GM23338 (cell line): ENCODE results near the gene STX8. TPM values are rescaled to one million over a fixed set of nuclear protein-coding genes. Genes with fewer than 3 reads are reported as not detected.

Source experiments
- ATAC-seq: fragments of 200-7000 bp; cut with Tn5 transposase; 3 replicates; pipeline ENCODE4 v1.9.1; 2020
- DNase-seq: peaks from one replicate; pipeline ENCODE4 v3.0.0-alpha.2; 2015; ENCODE audit warnings: low spot score
- H2AFZ ChIP-seq: fragments of 200-600 bp; sonication (generic); 2 replicates; pipeline ENCODE4 v1.8.0; 2016; ENCODE audit warnings: antibody characterized with exemption, mild to moderate bottlenecking, moderate library complexity
- H3F3A ChIP-seq: fragments of 200-600 bp; sonication (generic); replicated peaks from 2 replicates; pipeline ENCODE4 v1.8.0; 2017; ENCODE audit warnings: antibody characterized with exemption, mixed run types, low read depth
- H3K27ac ChIP-seq: fragments of 200-600 bp; sonication (generic); 2 replicates; pipeline ENCODE4 v1.6.1; 2016; ENCODE audit warnings: low read depth
- H3K27me3 ChIP-seq: fragments of 200-600 bp; sonication (generic); 2 replicates; pipeline ENCODE4 v1.8.0; 2016; ENCODE audit warnings: mild to moderate bottlenecking, mixed run types, moderate library complexity; ENCODE audit not compliant: insufficient read depth
- H3K36me3 ChIP-seq: fragments of 200-600 bp; sonication (generic); 2 replicates; pipeline ENCODE4 v1.8.0; 2016; ENCODE audit warnings: mild to moderate bottlenecking; ENCODE audit not compliant: insufficient read depth
- H3K4me1 ChIP-seq: fragments of 200-600 bp; sonication (generic); 2 replicates; pipeline ENCODE4 v1.8.0; 2016; ENCODE audit warnings: mild to moderate bottlenecking, moderate library complexity; ENCODE audit not compliant: insufficient read depth
- H3K4me2 ChIP-seq: fragments of 200-600 bp; sonication (generic); 2 replicates; pipeline ENCODE4 v1.7.1; 2017; ENCODE audit warnings: mixed run types
- H3K4me3 ChIP-seq: fragments of 200-600 bp; sonication (generic); 2 replicates; pipeline ENCODE4 v1.6.1; 2016; ENCODE audit warnings: mixed run types
- H3K79me2 ChIP-seq: fragments of 200-600 bp; sonication (generic); replicated peaks from 2 replicates; pipeline ENCODE4 v1.8.0; 2017; ENCODE audit warnings: mild to moderate bottlenecking; ENCODE audit not compliant: insufficient read depth
- H3K9me2 ChIP-seq: fragments of 200-600 bp; sonication (generic); 2 replicates; pipeline ENCODE4 v1.8.0; 2017; ENCODE audit not compliant: insufficient read depth
- H4K20me1 ChIP-seq: fragments of 200-600 bp; sonication (generic); replicated peaks from 2 replicates; pipeline ENCODE4 v1.8.0; 2017; ENCODE audit warnings: mild to moderate bottlenecking; ENCODE audit not compliant: insufficient read depth
- H3K27ac Mint-ChIP-seq: 2 replicates; pipeline ENCODE4 v1.8.0; 2020; ENCODE audit warnings: inconsistent platforms, mild to moderate bottlenecking, moderate library complexity, mixed read lengths
- H3K27me3 Mint-ChIP-seq: 3 replicates; pipeline ENCODE4 v1.8.0; 2022; ENCODE audit warnings: low read depth, mild to moderate bottlenecking, moderate library complexity, mixed read lengths, inconsistent platforms; ENCODE audit not compliant: insufficient read depth, poor library complexity
- H3K36me3 Mint-ChIP-seq: 3 replicates; pipeline ENCODE4 v1.8.0; 2021; ENCODE audit warnings: low read depth, mild to moderate bottlenecking, inconsistent platforms, moderate library complexity, mixed read lengths
- H3K4me1 Mint-ChIP-seq: 3 replicates; pipeline ENCODE4 v1.8.0; 2020; ENCODE audit warnings: mild to moderate bottlenecking, inconsistent platforms, mixed read lengths
- H3K4me3 Mint-ChIP-seq: 3 replicates; pipeline ENCODE4 v1.8.0; 2021; ENCODE audit warnings: moderate library complexity, mild to moderate bottlenecking, inconsistent platforms, mixed read lengths
- H3K9me3 Mint-ChIP-seq: 3 replicates; pipeline ENCODE4 v1.8.0; 2020; ENCODE audit warnings: moderate library complexity, mild to moderate bottlenecking, inconsistent platforms, mixed read lengths
- CREB1 ChIP-seq: fragments of 250-450 bp; sonication (Bioruptor Pico); IDR thresholded peaks from 2 replicates; pipeline ENCODE4 v1.5.0; 2020; ENCODE audit warnings: low read depth, mild to moderate bottlenecking, moderate library complexity
- EZH2 ChIP-seq: fragments of 200-600 bp; sonication (generic); IDR thresholded peaks from one replicate; pipeline ENCODE4 v1.8.0; 2017; ENCODE audit warnings: antibody characterized with exemption, mild to moderate bottlenecking, low read depth; ENCODE audit not compliant: unreplicated experiment
- EZH2phosphoT487 ChIP-seq: fragments of 200-600 bp; sonication (generic); IDR thresholded peaks from one replicate; pipeline ENCODE4 v1.8.1; 2018; ENCODE audit warnings: antibody characterized with exemption; ENCODE audit not compliant: unreplicated experiment
- JUNB ChIP-seq: IDR thresholded peaks from one replicate; pipeline ENCODE4 v1.6.1; 2016; ENCODE audit warnings: antibody characterized with exemption; ENCODE audit not compliant: unreplicated experiment
- NANOG ChIP-seq: IDR thresholded peaks from 2 replicates; pipeline ENCODE4 v1.6.1; 2016; ENCODE audit warnings: antibody characterized with exemption, borderline replicate concordance
- POLR2AphosphoS5 ChIP-seq: IDR thresholded peaks from 2 replicates; pipeline ENCODE4 v1.6.1; 2016; ENCODE audit warnings: antibody characterized with exemption, low read depth
- ZNF114 ChIP-seq: fragments of 250-450 bp; sonication (Bioruptor Pico); IDR thresholded peaks from 2 replicates; pipeline ENCODE4 v1.5.0; 2020; ENCODE audit warnings: mild to moderate bottlenecking, moderate library complexity
- ZNF331 ChIP-seq: fragments of 250-450 bp; sonication (Bioruptor Pico); IDR thresholded peaks from 2 replicates; pipeline ENCODE4 v1.5.0; 2020; ENCODE audit warnings: low read depth, mild to moderate bottlenecking, moderate library complexity
- polyA plus RNA-seq: library from polyadenylated mRNA; unstranded; fragments of >200 nt; fragmentation: Nextera tagmentation; extraction: Ambion mirVana; gene quantifications from 2 replicates; pipeline ENCODE4 v1.2.1, GENCODE V29; 2016
- total RNA-seq: library from RNA; depleted of rRNA; stranded (reverse); fragments of >200 nt; shearing (Covaris generic); gene quantifications from 2 replicates; pipeline ENCODE4 v1.2.3, GENCODE V29; 2014
- TF ChIP-seq, protein P1 (sequence below): fragments of 250-450 bp; sonication (Bioruptor Pico); IDR thresholded peaks from 2 replicates; pipeline ENCODE4 v1.5.0; 2020; ENCODE audit warnings: mild to moderate bottlenecking, moderate library complexity
- TF ChIP-seq, protein P2 (sequence below): IDR thresholded peaks from 2 replicates; pipeline ENCODE4 v1.6.1; 2016; ENCODE audit warnings: antibody characterized with exemption
- TF ChIP-seq, protein P3 (sequence below), 2 experiments: fragments of 200-600 bp in 1 of 2; sonication (generic) in 1 of 2; conservative IDR thresholded peaks; 2 replicates each; pipeline versions ENCODE4 v1.5.1 to v1.6.1; 2016 to 2017; ENCODE audit warnings: antibody characterized with exemption in 2 of 2, low read depth in 2 of 2, mild to moderate bottlenecking in 2 of 2, moderate library complexity in 1 of 2
- TF ChIP-seq, protein P4 (sequence below): IDR thresholded peaks from one replicate; pipeline ENCODE4 v1.6.1; 2018; ENCODE audit warnings: antibody characterized with exemption; ENCODE audit not compliant: unreplicated experiment

The STX8 gene
- total and polyA plus RNA-seq, 2 experiments from 2014 or later: 59.4 to 82.3 TPM

DNA sequence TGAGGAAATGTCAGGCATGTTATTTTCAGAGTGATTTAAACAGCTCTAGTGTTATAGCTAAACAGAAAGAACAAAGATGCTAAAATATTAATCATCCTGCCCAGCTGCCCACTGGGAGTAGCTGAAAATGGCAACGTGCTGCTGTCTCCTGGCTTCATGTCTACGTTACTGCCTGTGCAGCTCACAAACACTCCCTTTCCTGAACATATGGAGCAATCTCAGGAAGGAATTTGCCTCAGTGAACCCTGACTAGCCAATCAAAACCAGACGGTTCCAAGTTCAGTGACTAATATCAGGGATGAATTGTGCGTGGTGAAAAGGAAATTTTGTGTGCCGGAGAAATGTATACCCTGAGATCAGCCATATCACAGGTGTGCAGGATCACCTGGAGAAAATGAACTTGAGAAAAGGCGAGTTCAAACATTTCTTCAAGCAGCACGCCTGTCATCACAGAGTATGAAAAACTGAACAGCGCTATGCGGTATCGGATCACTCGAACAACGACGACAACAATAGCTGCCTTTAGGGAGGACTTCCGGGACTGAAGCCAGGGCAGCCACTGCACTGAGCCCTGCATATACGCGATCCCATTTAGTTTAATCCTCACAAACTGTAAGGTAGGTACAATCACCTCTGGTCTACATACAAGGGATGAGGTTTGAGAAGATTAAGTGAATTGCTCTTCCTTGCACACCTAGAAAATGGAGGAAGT lies 110.3 kb downstream of the STX8 start (continued):
- TF ChIP-seq EZH2phosphoT487 (no peak), ZNF331 (CRISPR knock-in tag) (no peak), JUNB (no peak), POLR2AphosphoS5 (no peak), ZNF114 (no peak), CREB1 (no peak)
- TF ChIP-seq, protein P1, sequence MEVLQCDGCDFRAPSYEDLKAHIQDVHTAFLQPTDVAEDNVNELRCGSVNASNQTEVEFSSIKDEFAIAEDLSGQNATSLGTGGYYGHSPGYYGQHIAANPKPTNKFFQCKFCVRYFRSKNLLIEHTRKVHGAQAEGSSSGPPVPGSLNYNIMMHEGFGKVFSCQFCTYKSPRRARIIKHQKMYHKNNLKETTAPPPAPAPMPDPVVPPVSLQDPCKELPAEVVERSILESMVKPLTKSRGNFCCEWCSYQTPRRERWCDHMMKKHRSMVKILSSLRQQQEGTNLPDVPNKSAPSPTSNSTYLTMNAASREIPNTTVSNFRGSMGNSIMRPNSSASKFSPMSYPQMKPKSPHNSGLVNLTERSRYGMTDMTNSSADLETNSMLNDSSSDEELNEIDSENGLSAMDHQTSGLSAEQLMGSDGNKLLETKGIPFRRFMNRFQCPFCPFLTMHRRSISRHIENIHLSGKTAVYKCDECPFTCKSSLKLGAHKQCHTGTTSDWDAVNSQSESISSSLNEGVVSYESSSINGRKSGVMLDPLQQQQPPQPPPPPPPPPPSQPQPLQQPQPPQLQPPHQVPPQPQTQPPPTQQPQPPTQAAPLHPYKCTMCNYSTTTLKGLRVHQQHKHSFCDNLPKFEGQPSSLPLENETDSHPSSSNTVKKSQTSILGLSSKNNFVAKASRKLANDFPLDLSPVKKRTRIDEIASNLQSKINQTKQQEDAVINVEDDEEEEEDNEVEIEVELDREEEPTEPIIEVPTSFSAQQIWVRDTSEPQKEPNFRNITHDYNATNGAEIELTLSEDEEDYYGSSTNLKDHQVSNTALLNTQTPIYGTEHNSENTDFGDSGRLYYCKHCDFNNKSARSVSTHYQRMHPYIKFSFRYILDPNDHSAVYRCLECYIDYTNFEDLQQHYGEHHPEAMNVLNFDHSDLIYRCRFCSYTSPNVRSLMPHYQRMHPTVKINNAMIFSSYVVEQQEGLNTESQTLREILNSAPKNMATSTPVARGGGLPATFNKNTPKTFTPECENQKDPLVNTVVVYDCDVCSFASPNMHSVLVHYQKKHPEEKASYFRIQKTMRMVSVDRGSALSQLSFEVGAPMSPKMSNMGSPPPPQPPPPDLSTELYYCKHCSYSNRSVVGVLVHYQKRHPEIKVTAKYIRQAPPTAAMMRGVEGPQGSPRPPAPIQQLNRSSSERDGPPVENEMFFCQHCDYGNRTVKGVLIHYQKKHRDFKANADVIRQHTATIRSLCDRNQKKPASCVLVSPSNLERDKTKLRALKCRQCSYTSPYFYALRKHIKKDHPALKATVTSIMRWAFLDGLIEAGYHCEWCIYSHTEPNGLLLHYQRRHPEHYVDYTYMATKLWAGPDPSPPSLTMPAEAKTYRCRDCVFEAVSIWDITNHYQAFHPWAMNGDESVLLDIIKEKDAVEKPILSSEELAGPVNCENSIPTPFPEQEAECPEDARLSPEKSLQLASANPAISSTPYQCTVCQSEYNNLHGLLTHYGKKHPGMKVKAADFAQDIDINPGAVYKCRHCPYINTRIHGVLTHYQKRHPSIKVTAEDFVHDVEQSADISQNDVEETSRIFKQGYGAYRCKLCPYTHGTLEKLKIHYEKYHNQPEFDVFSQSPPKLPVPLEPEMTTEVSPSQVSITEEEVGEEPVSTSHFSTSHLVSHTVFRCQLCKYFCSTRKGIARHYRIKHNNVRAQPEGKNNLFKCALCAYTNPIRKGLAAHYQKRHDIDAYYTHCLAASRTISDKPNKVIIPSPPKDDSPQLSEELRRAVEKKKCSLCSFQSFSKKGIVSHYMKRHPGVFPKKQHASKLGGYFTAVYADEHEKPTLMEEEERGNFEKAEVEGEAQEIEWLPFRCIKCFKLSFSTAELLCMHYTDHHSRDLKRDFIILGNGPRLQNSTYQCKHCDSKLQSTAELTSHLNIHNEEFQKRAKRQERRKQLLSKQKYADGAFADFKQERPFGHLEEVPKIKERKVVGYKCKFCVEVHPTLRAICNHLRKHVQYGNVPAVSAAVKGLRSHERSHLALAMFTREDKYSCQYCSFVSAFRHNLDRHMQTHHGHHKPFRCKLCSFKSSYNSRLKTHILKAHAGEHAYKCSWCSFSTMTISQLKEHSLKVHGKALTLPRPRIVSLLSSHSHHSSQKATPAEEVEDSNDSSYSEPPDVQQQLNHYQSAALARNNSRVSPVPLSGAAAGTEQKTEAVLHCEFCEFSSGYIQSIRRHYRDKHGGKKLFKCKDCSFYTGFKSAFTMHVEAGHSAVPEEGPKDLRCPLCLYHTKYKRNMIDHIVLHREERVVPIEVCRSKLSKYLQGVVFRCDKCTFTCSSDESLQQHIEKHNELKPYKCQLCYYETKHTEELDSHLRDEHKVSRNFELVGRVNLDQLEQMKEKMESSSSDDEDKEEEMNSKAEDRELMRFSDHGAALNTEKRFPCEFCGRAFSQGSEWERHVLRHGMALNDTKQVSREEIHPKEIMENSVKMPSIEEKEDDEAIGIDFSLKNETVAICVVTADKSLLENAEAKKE: no peak
- TF ChIP-seq, protein P2, sequence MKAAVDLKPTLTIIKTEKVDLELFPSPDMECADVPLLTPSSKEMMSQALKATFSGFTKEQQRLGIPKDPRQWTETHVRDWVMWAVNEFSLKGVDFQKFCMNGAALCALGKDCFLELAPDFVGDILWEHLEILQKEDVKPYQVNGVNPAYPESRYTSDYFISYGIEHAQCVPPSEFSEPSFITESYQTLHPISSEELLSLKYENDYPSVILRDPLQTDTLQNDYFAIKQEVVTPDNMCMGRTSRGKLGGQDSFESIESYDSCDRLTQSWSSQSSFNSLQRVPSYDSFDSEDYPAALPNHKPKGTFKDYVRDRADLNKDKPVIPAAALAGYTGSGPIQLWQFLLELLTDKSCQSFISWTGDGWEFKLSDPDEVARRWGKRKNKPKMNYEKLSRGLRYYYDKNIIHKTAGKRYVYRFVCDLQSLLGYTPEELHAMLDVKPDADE: no peak

DNA sequence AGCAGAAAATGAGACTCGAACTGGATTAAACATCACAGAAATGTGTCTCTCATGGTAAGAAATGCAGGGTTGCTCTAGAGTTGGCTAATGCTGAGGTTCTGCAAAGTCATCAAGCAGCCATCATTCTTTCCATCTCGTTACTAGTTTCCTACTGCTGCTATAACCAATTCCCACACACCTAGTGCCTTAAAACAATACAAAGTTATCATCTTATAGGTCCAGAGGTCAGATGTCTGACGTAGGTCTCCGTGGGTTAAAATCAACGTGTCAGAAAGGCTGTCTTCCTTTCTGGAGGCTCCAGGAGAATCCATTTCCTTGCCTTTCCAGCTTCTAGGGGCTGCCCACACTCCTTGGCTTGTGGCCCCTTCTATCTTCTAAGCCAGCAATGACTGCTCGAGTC lies 118.6 kb downstream of the STX8 start:
- no peaks in the 10 kb centered on the region for H3K9me2 ChIP-seq
- no peaks in the 10 kb centered on the region for H3K36me3 ChIP-seq
- H3K27ac Mint-ChIP-seq: no peak overlapping the region
- no peaks in the 10 kb centered on the region for H3K27me3 Mint-ChIP-seq
- H3K36me3 Mint-ChIP-seq: peaks cover 14% of the 10 kb centered on the region
- ATAC-seq (no peak), DNase-seq (no peak)
- no peak overlapping the region for H2AFZ ChIP-seq
- no peak overlapping the region for H3K4me2 ChIP-seq
- H3F3A ChIP-seq: no peaks in the 10 kb centered on the region
- peaks cover 17% of the 10 kb centered on the region for H3K9me3 Mint-ChIP-seq
- H3K27me3 ChIP-seq: no peaks in the 10 kb centered on the region
- H3K4me1 Mint-ChIP-seq: no peaks in the 10 kb centered on the region
- H3K4me3 Mint-ChIP-seq: no peak overlapping the region
- H3K79me2 ChIP-seq: no peaks in the 10 kb centered on the region
- no peak overlapping the region for H3K4me3 ChIP-seq
- H3K27ac ChIP-seq: no peak overlapping the region
- no peaks in the 10 kb centered on the region for H4K20me1 ChIP-seq
- H3K4me1 ChIP-seq: no peaks in the 10 kb centered on the region
- TF ChIP-seq, protein P3, sequence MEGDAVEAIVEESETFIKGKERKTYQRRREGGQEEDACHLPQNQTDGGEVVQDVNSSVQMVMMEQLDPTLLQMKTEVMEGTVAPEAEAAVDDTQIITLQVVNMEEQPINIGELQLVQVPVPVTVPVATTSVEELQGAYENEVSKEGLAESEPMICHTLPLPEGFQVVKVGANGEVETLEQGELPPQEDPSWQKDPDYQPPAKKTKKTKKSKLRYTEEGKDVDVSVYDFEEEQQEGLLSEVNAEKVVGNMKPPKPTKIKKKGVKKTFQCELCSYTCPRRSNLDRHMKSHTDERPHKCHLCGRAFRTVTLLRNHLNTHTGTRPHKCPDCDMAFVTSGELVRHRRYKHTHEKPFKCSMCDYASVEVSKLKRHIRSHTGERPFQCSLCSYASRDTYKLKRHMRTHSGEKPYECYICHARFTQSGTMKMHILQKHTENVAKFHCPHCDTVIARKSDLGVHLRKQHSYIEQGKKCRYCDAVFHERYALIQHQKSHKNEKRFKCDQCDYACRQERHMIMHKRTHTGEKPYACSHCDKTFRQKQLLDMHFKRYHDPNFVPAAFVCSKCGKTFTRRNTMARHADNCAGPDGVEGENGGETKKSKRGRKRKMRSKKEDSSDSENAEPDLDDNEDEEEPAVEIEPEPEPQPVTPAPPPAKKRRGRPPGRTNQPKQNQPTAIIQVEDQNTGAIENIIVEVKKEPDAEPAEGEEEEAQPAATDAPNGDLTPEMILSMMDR (conservative IDR thresholded peaks at IDR 0.05; ENCODE audit: low read depth in 2 of 2): no peak
- no peak for TF ChIP-seq EZH2
- no peak for TF ChIP-seq ZNF331 (CRISPR knock-in tag)
- no peak for TF ChIP-seq NANOG
- no peak for TF ChIP-seq POLR2AphosphoS5
- TF ChIP-seq, protein P4, sequence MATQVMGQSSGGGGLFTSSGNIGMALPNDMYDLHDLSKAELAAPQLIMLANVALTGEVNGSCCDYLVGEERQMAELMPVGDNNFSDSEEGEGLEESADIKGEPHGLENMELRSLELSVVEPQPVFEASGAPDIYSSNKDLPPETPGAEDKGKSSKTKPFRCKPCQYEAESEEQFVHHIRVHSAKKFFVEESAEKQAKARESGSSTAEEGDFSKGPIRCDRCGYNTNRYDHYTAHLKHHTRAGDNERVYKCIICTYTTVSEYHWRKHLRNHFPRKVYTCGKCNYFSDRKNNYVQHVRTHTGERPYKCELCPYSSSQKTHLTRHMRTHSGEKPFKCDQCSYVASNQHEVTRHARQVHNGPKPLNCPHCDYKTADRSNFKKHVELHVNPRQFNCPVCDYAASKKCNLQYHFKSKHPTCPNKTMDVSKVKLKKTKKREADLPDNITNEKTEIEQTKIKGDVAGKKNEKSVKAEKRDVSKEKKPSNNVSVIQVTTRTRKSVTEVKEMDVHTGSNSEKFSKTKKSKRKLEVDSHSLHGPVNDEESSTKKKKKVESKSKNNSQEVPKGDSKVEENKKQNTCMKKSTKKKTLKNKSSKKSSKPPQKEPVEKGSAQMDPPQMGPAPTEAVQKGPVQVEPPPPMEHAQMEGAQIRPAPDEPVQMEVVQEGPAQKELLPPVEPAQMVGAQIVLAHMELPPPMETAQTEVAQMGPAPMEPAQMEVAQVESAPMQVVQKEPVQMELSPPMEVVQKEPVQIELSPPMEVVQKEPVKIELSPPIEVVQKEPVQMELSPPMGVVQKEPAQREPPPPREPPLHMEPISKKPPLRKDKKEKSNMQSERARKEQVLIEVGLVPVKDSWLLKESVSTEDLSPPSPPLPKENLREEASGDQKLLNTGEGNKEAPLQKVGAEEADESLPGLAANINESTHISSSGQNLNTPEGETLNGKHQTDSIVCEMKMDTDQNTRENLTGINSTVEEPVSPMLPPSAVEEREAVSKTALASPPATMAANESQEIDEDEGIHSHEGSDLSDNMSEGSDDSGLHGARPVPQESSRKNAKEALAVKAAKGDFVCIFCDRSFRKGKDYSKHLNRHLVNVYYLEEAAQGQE: no peak
- TF ChIP-seq EZH2phosphoT487: no peak
- TF ChIP-seq ZNF114: no peak
- no peak for TF ChIP-seq CREB1
